Spinal cord (tissue), 10 donors: ENCODE data around the gene SLC26A5. TPM values are rescaled to one million over a fixed set of nuclear protein-coding genes. Genes with fewer than 3 reads are reported as not detected.
"Not testable (repeated sequence)": the region's sequence is repeated elsewhere in the genome, so short reads cannot be mapped to it uniquely, and the experiment has no call there.

Source experiments
- DNase-seq, 6 donors: peaks; one replicate each; pipeline versions ENCODE4 v3.0.0 to v3.0.0-alpha.2; 2013 to 2015; ENCODE audit warnings: low spot score in 6 of 6, low read depth in 4 of 6
- H3K27ac ChIP-seq: one replicate; pipeline ENCODE4 v1.5.1; 2013; ENCODE audit warnings: low read depth, low read length, control low read depth
- H3K27me3 ChIP-seq: one replicate; pipeline ENCODE4 v1.6.1; 2013; ENCODE audit warnings: low read length; ENCODE audit not compliant: control insufficient read depth, insufficient read depth
- H3K36me3 ChIP-seq: one replicate; pipeline ENCODE4 v1.6.1; 2013; ENCODE audit warnings: low read length; ENCODE audit not compliant: control insufficient read depth, insufficient read depth
- H3K4me1 ChIP-seq: one replicate; pipeline ENCODE4 v1.6.1; 2013; ENCODE audit warnings: low read length; ENCODE audit not compliant: control insufficient read depth, insufficient read depth
- H3K4me3 ChIP-seq: one replicate; pipeline ENCODE4 v1.5.1; 2013; ENCODE audit warnings: low read depth, low read length, control low read depth
- H3K9me3 ChIP-seq: one replicate; pipeline ENCODE4 v1.6.1; 2013; ENCODE audit warnings: low read length; ENCODE audit not compliant: control insufficient read depth, insufficient read depth
- WGBS: methylation state at CpG from one replicate; pipeline ENCODE4 v1.1.5; 2013; ENCODE audit warnings: missing lambda C conversion rate; ENCODE audit not compliant: insufficient coverage; 5-methylcytosine and 5-hydroxymethylcytosine counted together
- polyA plus RNA-seq, 2 donors: library from polyadenylated mRNA; unstranded; fragments of 120-200 nt; gene quantifications; one replicate each; pipeline ENCODE4 v1.2.1, GENCODE V29; 2013; ENCODE audit not compliant: insufficient read length in 2 of 2
- total RNA-seq, 2 donors: library from RNA; depleted of rRNA in 1 of 2; stranded (reverse); fragments of 120-200 nt in 1 of 2; fragments of >200 nt in 1 of 2; gene quantifications; one replicate each; pipeline versions ENCODE4 v1.2.3 to v1.2.4, GENCODE V29; 2013 to 2014
- donor health status: healthy.

Gene SLC26A5
- total and polyA plus RNA-seq, 4 donors = 0.30 to 0.99 (median 0.60) TPM

DNA sequence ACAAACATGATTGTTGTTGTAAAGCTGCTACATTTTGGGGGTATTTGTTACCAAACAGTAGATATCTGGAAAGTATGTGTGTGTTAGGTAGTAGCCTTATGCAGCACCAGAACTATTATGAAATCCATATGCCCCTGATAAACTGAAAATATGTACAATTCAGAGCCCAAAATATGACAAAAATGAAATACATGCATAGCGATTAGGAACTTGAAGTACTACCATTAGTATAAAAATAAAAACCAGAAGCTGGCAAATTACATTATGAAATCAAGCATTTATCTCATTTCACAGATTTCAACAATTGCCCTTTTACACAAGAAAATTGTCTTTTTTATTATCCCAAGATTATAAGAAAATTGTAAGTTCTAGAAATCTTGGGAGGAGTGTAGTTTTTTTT lies 33.9 kb downstream of the SLC26A5 start:
- H3K27me3 ChIP-seq = no peaks in the 10 kb centered on the region
- H3K4me3 ChIP-seq = no peak overlapping the region
- DNase-seq = no peak
- H3K36me3 ChIP-seq = no peaks in the 10 kb centered on the region
- no peaks in the 10 kb centered on the region for H3K4me1 ChIP-seq
- H3K27ac ChIP-seq = no peak overlapping the region
- WGBS = no CpG with 5 or more reads among the region's 1 CpG
- no peaks in the 10 kb centered on the region for H3K9me3 ChIP-seq

DNA sequence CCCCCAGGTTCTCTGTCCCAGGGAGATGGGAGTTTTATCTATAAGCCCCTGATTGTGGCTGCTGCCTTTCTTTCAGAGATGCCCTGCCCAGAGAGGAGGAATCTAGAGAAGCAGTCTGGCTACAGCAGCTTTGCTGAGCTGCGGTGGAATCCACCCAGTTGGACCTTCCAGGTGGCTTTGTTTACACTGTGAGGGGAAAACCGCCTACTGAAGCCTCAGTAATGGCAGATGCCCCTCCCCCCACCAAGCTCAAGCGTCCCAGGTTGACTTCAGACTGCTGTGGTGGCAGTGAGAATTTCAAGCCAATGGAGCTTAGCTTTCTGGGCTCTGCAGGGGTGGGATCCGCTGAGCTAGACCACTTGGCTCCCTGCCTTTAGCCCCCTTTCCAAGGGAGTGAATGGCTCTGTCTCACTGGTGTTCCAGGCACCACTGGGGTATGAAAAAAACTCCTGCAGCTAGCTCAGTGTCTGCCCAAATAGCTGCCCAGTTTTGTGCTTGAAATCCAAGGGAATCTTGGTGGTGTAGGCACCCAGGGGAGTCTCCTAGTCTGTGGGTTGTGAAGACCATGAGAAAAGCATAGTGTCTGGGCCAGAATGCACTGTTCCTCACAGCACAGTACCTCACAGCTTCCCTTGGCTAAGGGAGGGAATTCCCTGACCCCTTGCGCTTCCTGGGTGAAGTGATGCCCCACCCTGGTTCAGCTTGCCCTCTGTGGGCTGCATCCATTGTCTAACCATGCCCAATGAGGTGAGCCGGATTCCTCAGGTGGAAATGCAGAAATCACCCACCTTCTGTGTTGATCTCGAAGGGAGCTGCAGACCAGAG lies 40.0 kb downstream of the SLC26A5 start:
- not testable (repeated sequence) for H3K9me3 ChIP-seq, H3K4me3 ChIP-seq, DNase-seq, H3K36me3 ChIP-seq, H3K4me1 ChIP-seq, H3K27me3 ChIP-seq, H3K27ac ChIP-seq
- 95% methylated on average over 4 of the region's 7 CpGs for WGBS

DNA sequence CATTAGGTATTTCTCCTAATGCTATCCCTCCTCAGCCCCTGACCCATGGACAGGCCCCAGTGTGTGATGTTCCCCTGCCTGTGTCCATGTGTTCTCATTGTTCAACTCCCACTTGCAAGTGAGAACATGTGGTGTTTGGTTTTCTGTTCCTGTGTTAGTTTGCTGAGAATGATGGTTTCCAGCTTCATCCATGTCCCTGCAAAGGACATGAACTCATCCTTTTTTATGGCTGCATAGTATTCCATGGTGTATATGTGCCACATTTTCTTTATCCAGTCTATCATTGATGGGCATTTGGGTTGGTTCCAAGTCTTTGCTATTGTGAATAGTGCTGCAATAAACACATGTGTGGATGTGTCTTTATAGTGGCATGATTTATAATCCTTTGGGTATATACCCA lies 46.3 kb downstream of the SLC26A5 start:
- not testable (repeated sequence) for H3K4me3 ChIP-seq, H3K27ac ChIP-seq, H3K27me3 ChIP-seq, DNase-seq, H3K36me3 ChIP-seq, H3K4me1 ChIP-seq, H3K9me3 ChIP-seq

DNA sequence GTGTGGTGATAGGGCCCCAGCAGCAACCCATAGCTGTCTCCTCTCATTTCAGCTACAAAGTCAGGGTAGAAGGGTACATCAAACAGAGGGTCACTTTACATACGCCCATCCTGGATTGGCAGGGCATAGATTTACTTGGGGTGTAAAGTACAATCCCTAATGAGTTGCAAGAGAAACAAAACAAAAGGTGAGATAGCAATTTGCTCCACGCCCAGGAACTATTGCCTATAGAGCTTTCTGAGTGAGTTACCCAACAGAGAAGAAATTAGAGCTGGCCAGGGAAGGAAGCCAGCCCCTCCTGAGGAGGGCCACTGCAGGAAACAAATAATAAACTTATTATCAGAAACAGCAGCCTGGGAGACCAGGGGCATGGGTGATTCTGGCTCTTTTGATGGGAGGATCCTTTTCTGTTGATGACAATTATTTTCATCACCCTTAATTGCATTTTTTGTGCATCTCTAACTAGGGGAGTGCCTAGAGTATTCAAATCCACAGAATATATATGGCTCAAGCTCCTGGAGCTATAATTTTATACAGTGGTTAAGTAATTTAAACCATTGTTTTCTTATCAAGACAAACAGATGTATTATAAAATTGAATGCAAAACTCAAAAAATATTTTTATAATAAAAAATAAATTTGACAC lies 47.4 kb downstream of the SLC26A5 start:
- Histone ChIP-seq H3K4me1 (no peaks in the 10 kb centered on the region), H3K9me3 (no peaks in the 10 kb centered on the region), H3K27me3 (no peaks in the 10 kb centered on the region), H3K4me3 (no peak overlapping the region), H3K27ac (no peak overlapping the region), H3K36me3 (no peaks in the 10 kb centered on the region)
- WGBS = 0% methylated on average over 1 of the region's 2 CpGs
- DNase-seq = no peak

DNA sequence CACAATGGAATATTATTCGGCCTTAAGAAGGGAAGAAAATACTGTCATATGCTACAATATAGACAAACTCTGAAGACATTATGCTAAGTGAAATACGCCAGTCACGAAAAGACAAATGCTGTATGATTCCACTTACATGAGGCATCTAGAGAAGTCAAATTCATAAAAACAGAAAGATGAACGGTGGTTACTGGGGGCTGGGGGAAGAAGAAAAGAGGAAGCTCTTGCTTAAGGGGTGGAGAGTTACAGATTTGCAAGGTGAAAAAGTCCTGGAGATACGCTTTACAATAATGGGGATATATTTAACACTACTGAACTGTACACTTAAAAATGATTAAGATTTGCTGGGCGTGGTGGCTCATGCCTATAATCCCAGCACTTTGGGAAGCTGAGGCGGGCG lies 49.5 kb downstream of the SLC26A5 start:
- Histone ChIP-seq H3K4me3 (no peak overlapping the region), H3K4me1 (no peaks in the 10 kb centered on the region), H3K9me3 (no peaks in the 10 kb centered on the region), H3K36me3 (no peaks in the 10 kb centered on the region), H3K27ac (no peak overlapping the region), H3K27me3 (no peaks in the 10 kb centered on the region)
- WGBS = 100% methylated on average over 1 of the region's 8 CpGs
- no peak for DNase-seq

DNA sequence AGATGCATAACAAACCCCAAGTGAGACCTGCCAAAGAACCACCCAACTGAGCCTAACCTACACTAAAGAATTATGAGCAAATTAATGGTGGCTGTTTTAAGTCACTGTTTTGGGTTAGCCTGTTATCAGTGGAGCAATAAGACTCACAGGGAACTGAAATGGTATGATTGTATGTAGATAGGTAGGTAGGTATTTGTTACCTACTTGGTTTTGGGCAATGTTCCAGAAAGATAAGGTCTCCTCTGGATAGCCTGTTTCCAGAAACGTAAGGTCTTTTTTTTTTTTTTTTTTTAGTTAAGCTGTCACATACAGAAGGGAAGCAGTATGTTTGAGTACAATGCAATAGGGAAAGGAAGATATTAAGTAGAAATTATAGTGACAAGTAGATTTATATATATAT lies 50.9 kb downstream of the SLC26A5 start:
- Histone ChIP-seq H3K36me3 (no peaks in the 10 kb centered on the region), H3K4me3 (no peak overlapping the region), H3K27me3 (no peaks in the 10 kb centered on the region), H3K27ac (no peak overlapping the region), H3K9me3 (no peaks in the 10 kb centered on the region), H3K4me1 (no peaks in the 10 kb centered on the region)
- no peak for DNase-seq
- no CpG with 5 or more reads among the region's 1 CpG for WGBS

DNA sequence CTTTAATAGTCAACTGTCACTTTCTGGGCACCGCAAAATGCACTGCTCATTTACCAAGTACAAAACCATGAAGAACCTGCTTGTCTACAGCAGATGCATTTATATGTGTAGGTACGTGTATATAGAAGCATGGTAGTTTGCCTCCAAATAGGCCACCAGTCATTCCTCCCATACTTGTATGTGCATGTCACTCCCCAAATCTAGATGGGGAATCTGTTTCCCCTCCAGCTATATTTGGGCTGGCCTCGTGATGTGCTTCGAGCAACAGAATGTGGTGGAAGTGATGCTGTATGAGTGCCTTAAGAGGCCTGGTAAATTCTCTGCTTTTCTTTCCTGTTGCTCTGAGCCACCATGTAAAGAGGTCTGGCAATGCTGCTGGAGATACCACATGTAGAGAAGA lies 51.4 kb downstream of the SLC26A5 start:
- H3K27ac ChIP-seq = no peak overlapping the region
- no peaks in the 10 kb centered on the region for H3K9me3 ChIP-seq
- no peak overlapping the region for H3K4me3 ChIP-seq
- no peaks in the 10 kb centered on the region for H3K27me3 ChIP-seq
- no peaks in the 10 kb centered on the region for H3K36me3 ChIP-seq
- 94% methylated on average over 2 of the region's 4 CpGs for WGBS
- H3K4me1 ChIP-seq = no peaks in the 10 kb centered on the region
- DNase-seq = no peak

DNA sequence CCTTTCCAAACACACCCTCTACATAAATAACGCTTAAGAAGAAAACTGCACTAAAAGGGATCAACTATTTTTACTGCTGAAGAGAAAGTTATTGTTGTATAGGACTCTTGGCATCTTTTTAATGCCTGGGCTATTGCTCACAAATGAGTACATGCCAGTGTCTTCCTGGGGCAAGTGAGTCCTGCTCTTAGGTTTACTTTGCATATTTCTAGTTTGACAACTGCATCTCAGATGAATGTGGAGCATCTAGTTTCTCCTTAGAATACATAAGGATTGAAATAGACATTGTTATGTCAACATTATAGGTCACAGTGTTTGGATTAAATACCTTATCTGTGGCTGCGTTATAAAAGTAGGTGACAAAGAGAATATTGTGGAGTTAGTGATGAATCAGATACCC lies 54.0 kb downstream of the SLC26A5 start:
- Histone ChIP-seq H3K27me3 (no peaks in the 10 kb centered on the region), H3K9me3 (no peaks in the 10 kb centered on the region), H3K4me3 (no peak overlapping the region), H3K4me1 (no peaks in the 10 kb centered on the region), H3K27ac (no peak overlapping the region), H3K36me3 (no peaks in the 10 kb centered on the region)
- WGBS = no CpG with 5 or more reads among the region's 2 CpGs
- no peak for DNase-seq

DNA sequence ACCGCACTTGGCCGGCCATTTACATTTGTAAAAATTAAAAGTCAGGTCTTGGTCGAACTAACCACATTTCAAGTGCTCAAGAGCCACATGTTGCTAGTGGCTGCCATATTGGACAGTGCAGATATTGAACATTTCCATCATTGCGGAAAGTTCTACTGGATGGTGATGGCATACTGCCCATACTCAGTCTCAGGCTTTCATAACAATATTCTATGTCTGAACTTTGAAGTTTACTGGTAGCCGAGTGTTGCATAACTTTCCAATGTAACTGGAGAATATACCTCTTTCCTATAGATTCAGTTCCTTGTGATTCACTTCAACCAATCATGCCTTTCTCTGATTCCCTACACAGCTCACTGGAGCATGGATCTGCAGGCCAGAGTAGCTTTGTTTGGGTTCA lies 54.9 kb downstream of the SLC26A5 start:
- H3K27ac ChIP-seq = no peak overlapping the region
- 100% methylated on average over 2 of the region's 5 CpGs for WGBS
- H3K4me3 ChIP-seq = no peak overlapping the region
- no peaks in the 10 kb centered on the region for H3K36me3 ChIP-seq
- no peaks in the 10 kb centered on the region for H3K4me1 ChIP-seq
- H3K27me3 ChIP-seq = no peaks in the 10 kb centered on the region
- DNase-seq = no peak
- H3K9me3 ChIP-seq = no peaks in the 10 kb centered on the region

DNA sequence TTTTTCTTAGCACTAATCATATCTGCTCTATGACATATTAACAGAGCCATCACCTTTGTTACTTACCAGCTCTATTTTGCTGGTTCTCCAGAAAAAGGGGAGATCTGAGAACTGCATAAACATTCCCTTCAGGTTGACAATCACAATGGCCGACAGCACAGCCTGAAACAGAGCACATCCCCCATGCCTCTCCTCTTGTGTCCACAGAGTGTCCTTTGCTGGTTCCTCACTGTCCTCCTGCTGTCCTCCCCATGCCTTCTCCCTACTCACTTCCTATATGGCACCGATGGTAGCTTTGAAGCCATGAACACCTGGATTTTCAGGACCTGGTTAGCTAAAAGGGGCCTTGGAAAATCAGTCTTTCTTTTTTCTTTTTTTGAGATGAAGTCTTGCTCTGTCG lies 56.7 kb downstream of the SLC26A5 start:
- Histone ChIP-seq H3K27me3 (no peaks in the 10 kb centered on the region), H3K36me3 (no peaks in the 10 kb centered on the region), H3K27ac (no peak overlapping the region), H3K4me1 (no peaks in the 10 kb centered on the region), H3K4me3 (no peak overlapping the region), H3K9me3 (no peaks in the 10 kb centered on the region)
- no peak for DNase-seq
- WGBS = 100% methylated on average over 2 of the region's 3 CpGs
